Suprapubic skin (tissue), 4 donors: Measurements from ENCODE around the gene KIF16B. TPM values are rescaled to one million over a fixed set of nuclear protein-coding genes. Genes with fewer than 3 reads are reported as not detected.

Source experiments
- DNase-seq, 2 donors: peaks; one replicate each; pipeline ENCODE4 v3.0.0-alpha.2; 2019; ENCODE audit warnings: low spot score in 2 of 2
- H3K27ac ChIP-seq: fragments of 200-600 bp; sonication (generic); one replicate; pipeline ENCODE4 v1.5.1; 2019
- H3K27me3 ChIP-seq: fragments of 200-600 bp; sonication (generic); one replicate; pipeline ENCODE4 v1.5.1; 2019
- H3K36me3 ChIP-seq: fragments of 200-600 bp; sonication (generic); one replicate; pipeline ENCODE4 v1.5.1; 2019
- H3K4me1 ChIP-seq: fragments of 200-600 bp; sonication (generic); one replicate; pipeline ENCODE4 v1.5.1; 2019
- H3K4me3 ChIP-seq: fragments of 200-600 bp; sonication (generic); one replicate; pipeline ENCODE4 v1.5.1; 2019; ENCODE audit warnings: mild to moderate bottlenecking
- H3K9me3 ChIP-seq: fragments of 200-600 bp; sonication (generic); one replicate; pipeline ENCODE4 v1.5.1; 2019
- CTCF ChIP-seq, 2 donors: fragments of 200-600 bp in 1 of 2; fragments of 450-650 bp in 1 of 2; sonication (generic) in 1 of 2; IDR thresholded peaks; one replicate each; pipeline ENCODE4 v1.5.1; 2016 to 2019; ENCODE audit warnings: antibody characterized with exemption in 2 of 2, mild to moderate bottlenecking in 1 of 2, moderate library complexity in 1 of 2
- EP300 ChIP-seq: sonication (generic); formaldehyde crosslinking; IDR thresholded peaks from one replicate; pipeline ENCODE4 v1.6.1; 2017; ENCODE audit warnings: antibody characterized with exemption
- POLR2A ChIP-seq, 2 donors: fragments of 450-650 bp; IDR thresholded peaks; one replicate each; pipeline ENCODE4 v1.6.1; 2017; ENCODE audit warnings: antibody characterized with exemption in 2 of 2, mild to moderate bottlenecking in 2 of 2, moderate library complexity in 2 of 2
- POLR2AphosphoS5 ChIP-seq, 3 donors: sonication (generic); formaldehyde crosslinking; IDR thresholded peaks; one replicate each; pipeline ENCODE4 v1.6.1; 2017; ENCODE audit warnings: antibody characterized with exemption in 3 of 3
- WGBS: methylation state at CpG from one replicate; pipeline ENCODE4 v1.1.5; 2018; 5-methylcytosine and 5-hydroxymethylcytosine counted together
- total RNA-seq, 4 donors: library from RNA; depleted of rRNA; stranded (reverse); fragments of >200 nt; gene quantifications; one replicate each; pipeline ENCODE4 v1.1.0, GENCODE V29; 2016

Gene KIF16B
- total RNA-seq, 4 donors from 2014 or later, result 23.7 to 64.0 (median 38.2) TPM

DNA sequence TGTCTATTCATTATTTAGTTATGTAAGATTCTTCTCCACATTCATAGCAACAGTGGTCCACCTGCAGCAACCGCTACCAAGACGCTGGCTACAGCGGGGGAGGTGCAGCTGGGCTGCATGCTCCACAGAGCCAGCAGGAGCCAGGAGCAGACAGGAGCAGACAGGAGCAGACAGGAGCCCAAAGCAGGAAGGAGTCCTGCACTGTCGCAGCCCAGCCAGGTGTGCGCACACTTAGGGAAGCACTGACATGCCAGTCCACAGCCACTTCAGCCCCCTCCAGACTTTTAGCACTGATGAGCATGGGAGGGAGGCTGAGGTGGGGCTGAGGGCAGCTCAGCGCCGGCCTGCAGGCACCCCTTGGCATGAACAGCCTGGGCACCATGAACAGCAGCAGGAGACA is 19.6 kb downstream of the KIF16B start:
- Histone ChIP-seq H3K4me1 (peaks cover 32% of the 10 kb centered on the region), H3K4me3 (no peak overlapping the region), H3K36me3 (no peaks in the 10 kb centered on the region), H3K9me3 (no peaks in the 10 kb centered on the region), H3K27me3 (no peaks in the 10 kb centered on the region), H3K27ac (no peak overlapping the region)
- WGBS, result 59% methylated on average over 7 of the region's 7 CpGs
- DNase-seq, result no peak
- TF ChIP-seq POLR2AphosphoS5 (IDR thresholded peaks at IDR 0.05) (no peak), EP300 (no peak), POLR2A (IDR thresholded peaks at IDR 0.05) (no peak), CTCF (IDR thresholded peaks at IDR 0.05) (no peak)

- H3K36me3 ChIP-seq, result no peaks in the 10 kb centered on the region
- WGBS, result 83% methylated on average over 5 of the region's 5 CpGs
- H3K4me3 ChIP-seq, result no peak overlapping the region
- no peak for TF ChIP-seq POLR2A (IDR thresholded peaks at IDR 0.05)
- no peak for TF ChIP-seq POLR2AphosphoS5 (IDR thresholded peaks at IDR 0.05)
- no peak for TF ChIP-seq EP300
- TF ChIP-seq CTCF (IDR thresholded peaks at IDR 0.05), result no peak
- no peaks in the 10 kb centered on the region for H3K9me3 ChIP-seq
- peaks cover 32% of the 10 kb centered on the region for H3K4me1 ChIP-seq
- H3K27ac ChIP-seq, result no peak overlapping the region
- H3K27me3 ChIP-seq, result no peaks in the 10 kb centered on the region
- no peak for DNase-seq
Observed at GRCh38 chr20:16553101-16553500, 20.1 kb downstream of the KIF16B start.

DNA sequence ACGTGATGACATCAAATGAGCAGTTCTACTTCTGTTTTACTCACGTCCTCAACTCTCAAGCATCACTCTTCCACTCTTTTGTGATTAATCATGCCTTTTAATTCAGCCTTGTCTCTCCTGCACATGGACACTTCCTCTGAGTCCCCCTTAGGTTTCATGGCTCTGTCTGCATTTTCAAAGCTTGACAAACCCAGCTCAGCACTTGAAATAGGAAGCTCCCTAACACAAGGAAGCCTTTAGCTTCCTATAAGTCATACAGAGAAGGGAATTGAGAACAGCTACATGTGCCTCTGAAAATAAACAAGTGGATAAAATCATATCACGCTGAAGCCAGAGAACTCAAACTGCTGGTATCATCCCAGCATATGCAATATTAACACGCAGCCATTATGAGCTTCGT is 21.2 kb downstream of the KIF16B start:
- no peaks in the 10 kb centered on the region for H3K36me3 ChIP-seq
- 82% methylated on average over 5 of the region's 5 CpGs for WGBS

DNA sequence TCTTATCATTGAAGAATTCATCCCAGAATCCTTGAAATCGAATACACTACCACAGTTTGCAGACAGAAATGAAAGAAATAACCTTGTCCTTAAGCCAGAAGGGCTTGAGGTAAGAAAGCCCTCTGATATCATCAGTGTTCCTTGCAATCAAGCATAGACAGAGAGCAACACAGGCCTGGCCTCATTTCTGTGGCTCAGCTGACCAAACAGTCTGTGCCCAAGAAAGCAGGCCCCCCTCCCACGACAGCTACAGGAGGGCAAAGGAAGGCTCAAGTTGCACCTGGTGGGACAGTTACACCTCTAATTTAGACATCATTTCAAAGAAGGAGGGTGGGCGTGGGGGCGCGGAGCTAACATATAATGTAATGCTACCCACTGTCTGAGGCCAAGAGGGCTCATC is 21.6 kb downstream of the KIF16B start:
- no peak overlapping the region for H3K27ac ChIP-seq
- 88% methylated on average over 5 of the region's 5 CpGs for WGBS
- no peak for DNase-seq
- H3K9me3 ChIP-seq, result no peaks in the 10 kb centered on the region
- H3K4me1 ChIP-seq, result peaks cover 31% of the 10 kb centered on the region
- H3K4me3 ChIP-seq, result no peak overlapping the region
- no peaks in the 10 kb centered on the region for H3K27me3 ChIP-seq
- no peaks in the 10 kb centered on the region for H3K36me3 ChIP-seq
- TF ChIP-seq CTCF (IDR thresholded peaks at IDR 0.05) (no peak), POLR2AphosphoS5 (IDR thresholded peaks at IDR 0.05) (no peak), POLR2A (IDR thresholded peaks at IDR 0.05) (no peak), EP300 (no peak)

More for the DNA sequence above, 21.2 kb downstream of the KIF16B start:
- no peak for DNase-seq
- no peaks in the 10 kb centered on the region for H3K27me3 ChIP-seq
- H3K9me3 ChIP-seq, result no peaks in the 10 kb centered on the region
- H3K4me3 ChIP-seq, result no peak overlapping the region
- TF ChIP-seq POLR2AphosphoS5 (IDR thresholded peaks at IDR 0.05), result no peak
- no peak for TF ChIP-seq POLR2A (IDR thresholded peaks at IDR 0.05)
- no peak for TF ChIP-seq CTCF (IDR thresholded peaks at IDR 0.05)
- no peak for TF ChIP-seq EP300
- no peak overlapping the region for H3K27ac ChIP-seq
- peaks cover 32% of the 10 kb centered on the region for H3K4me1 ChIP-seq

DNA sequence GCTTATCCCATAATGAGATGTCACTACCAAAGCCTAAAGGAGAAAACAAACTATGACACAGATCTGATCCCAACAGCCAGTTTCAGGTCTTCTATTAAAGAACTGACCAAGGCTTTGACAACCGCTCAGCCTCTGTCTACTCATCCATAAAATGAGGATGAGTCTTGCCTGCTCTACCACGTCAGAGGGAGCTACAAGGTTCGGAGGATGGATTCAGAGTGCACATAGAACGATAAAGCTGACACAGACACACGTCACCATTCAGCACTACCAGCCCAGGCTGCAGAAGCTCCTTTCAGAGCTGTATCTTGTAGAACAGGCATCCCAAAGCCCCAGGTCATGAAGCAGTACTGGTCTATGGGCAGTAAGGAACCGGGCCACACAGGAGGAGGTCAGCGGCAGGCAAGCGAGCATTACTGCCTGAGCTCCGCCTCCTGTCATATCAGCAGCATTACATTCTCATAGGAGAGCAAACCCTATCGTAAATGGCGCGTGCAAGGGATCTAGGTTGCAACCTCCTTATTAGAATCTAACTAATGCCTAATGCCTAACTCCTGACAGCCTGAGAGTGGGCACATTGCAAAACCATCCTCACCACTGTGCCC is 25.1 kb downstream of the KIF16B start:
- Histone ChIP-seq H3K9me3 (no peaks in the 10 kb centered on the region), H3K27me3 (no peaks in the 10 kb centered on the region), H3K36me3 (no peaks in the 10 kb centered on the region), H3K27ac (no peak overlapping the region), H3K4me1 (peaks cover 2% of the 10 kb centered on the region), H3K4me3 (no peak overlapping the region)
- no peak for DNase-seq
- WGBS, result 88% methylated on average over 12 of the region's 12 CpGs
- TF ChIP-seq EP300 (no peak), POLR2A (IDR thresholded peaks at IDR 0.05) (no peak), POLR2AphosphoS5 (IDR thresholded peaks at IDR 0.05) (no peak), CTCF (IDR thresholded peaks at IDR 0.05) (no peak)
